ENCODE measurements around the gene SLC7A14. TPM values are rescaled to one million over a fixed set of nuclear protein-coding genes. Genes with fewer than 3 reads are reported as not detected.

Gene SLC7A14
- total and polyA plus RNA-seq, 2 of the 13 experiments (the other 11 are each of a cell fraction or from before 2014, with no cell fraction given) = not detected

- no peak for TF ChIP-seq MLX (CRISPR knock-in tag; IDR thresholded peaks at IDR 0.05)
- TF ChIP-seq ISL2 (CRISPR knock-in tag; IDR thresholded peaks at IDR 0.05) = no peak
- TF ChIP-seq RCOR2 (CRISPR knock-in tag; IDR thresholded peaks at IDR 0.05) = no peak
- no peak for TF ChIP-seq ZNF788 (CRISPR knock-in tag; IDR thresholded peaks at IDR 0.05; ENCODE audit: borderline replicate concordance)
- TF ChIP-seq RXRB (CRISPR knock-in tag; IDR thresholded peaks at IDR 0.05; ENCODE audit: borderline replicate concordance) = no peak
- no peak for TF ChIP-seq ZNF737 (CRISPR knock-in tag; IDR thresholded peaks at IDR 0.05; ENCODE audit: borderline replicate concordance)
- no peak for TF ChIP-seq ZNF616 (CRISPR knock-in tag; IDR thresholded peaks at IDR 0.05; ENCODE audit: low read depth)
- TF ChIP-seq BHLHE40 (IDR thresholded peaks at IDR 0.05; ENCODE audit: low read length) = peak; percentile 63; the same call in 1 of the 2 replicates
- TF ChIP-seq KAT2B (IDR thresholded peaks at IDR 0.05; ENCODE audit: borderline replicate concordance, low read depth, low read length) = no peak
- TF ChIP-seq LCORL (IDR thresholded peaks at IDR 0.05) = no peak
- no peak for TF ChIP-seq LCORL (CRISPR knock-in tag; IDR thresholded peaks at IDR 0.05)
- no peak for TF ChIP-seq ZFP91 (CRISPR knock-in tag; IDR thresholded peaks at IDR 0.05; ENCODE audit: borderline replicate concordance)
- TF ChIP-seq TEF (CRISPR knock-in tag; IDR thresholded peaks at IDR 0.05) = no peak
- TF ChIP-seq PHF21A (CRISPR knock-in tag; IDR thresholded peaks at IDR 0.05) = no peak
- TF ChIP-seq, protein P1, sequence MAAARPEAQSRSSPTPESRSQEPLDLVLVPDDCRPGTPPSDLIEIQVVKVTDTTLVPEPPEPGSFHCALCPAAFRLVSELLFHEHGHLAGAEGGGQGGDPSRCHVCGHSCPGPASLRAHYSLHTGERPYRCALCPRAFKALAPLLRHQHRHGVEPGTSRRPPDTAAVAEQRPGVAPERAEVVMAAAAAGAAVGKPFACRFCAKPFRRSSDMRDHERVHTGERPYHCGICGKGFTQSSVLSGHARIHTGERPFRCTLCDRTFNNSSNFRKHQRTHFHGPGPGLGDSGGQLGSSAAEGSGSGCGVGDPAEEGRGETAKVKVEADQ (CRISPR knock-in tag; IDR thresholded peaks at IDR 0.05; ENCODE audit: borderline replicate concordance) = no peak
- TF ChIP-seq NFKB2 (CRISPR knock-in tag; IDR thresholded peaks at IDR 0.05; ENCODE audit: borderline replicate concordance) = no peak
- TF ChIP-seq ZNF441 (CRISPR knock-in tag; IDR thresholded peaks at IDR 0.05; ENCODE audit: borderline replicate concordance) = no peak
- TF ChIP-seq PHF8 (CRISPR knock-in tag; IDR thresholded peaks at IDR 0.05) = no peak
- TF ChIP-seq ZNF740 (CRISPR knock-in tag; IDR thresholded peaks at IDR 0.05) = peak; percentile 46; the same call in 1 of the 2 replicates
- TF ChIP-seq KMT2B (CRISPR knock-in tag; IDR thresholded peaks at IDR 0.05) = no peak
- no peak for TF ChIP-seq SRSF1 (optimal IDR thresholded peaks at IDR 0.05; ENCODE audit: low read depth, low read length)
- peak; percentile 51; the same call in 1 of the 2 replicates for TF ChIP-seq MAX (IDR thresholded peaks at IDR 0.05)
- TF ChIP-seq ZFY (CRISPR knock-in tag; IDR thresholded peaks at IDR 0.05) = peak; percentile 37; the same call in 1 of the 2 replicates
These were observed 164.7 kb downstream of the SLC7A14 start (continued) for GRCh38 chr3:170421111-170421641.
